GM21786 (cell line): ENCODE results near the gene KLHL1.

Source experiments
- ATAC-seq: cut with Tn5 transposase; IDR thresholded peaks from one replicate; pipeline ENCODE4 v1.9.1; 2021; ENCODE audit not compliant: unreplicated experiment

The KLHL1 gene

DNA sequence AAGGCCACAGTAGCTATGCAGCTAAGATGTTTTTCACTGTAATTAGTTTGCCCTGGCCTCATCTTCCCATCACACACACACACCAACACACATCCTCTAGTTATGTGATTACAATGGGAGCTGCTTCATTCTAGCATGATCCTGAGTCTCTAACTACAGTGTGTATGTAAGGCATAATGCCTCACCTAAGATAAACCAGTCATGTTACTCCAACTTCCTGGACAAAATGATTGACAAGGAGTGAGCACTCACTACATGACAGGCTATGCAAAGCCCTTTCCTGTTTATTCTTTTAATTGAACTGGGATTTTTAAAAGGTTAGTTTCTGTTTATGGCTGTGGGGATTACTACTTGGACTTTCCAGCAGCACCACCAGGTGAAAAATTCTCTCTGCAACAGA lies 401.4 kb downstream of the KLHL1 start:
- ATAC-seq: no peak

DNA sequence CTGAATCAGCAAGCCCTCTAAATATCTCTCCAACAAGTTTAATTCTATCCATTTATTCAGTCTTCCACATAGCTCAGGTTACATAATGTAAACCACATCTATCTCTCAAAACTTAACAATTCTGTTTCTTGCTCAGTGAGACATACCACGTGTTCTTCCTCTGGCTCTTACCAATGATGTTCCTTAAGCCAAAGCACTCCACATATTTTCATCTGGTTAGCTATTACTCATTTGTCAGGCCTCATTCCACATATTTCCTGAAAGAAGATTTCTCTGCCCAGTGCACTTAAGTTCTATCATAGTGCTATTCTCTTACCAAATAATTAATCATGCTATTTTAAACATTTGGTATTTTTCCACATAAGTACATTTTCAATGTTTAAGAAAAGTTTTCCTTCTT lies 403.9 kb downstream of the KLHL1 start:
- ATAC-seq: no peak

DNA sequence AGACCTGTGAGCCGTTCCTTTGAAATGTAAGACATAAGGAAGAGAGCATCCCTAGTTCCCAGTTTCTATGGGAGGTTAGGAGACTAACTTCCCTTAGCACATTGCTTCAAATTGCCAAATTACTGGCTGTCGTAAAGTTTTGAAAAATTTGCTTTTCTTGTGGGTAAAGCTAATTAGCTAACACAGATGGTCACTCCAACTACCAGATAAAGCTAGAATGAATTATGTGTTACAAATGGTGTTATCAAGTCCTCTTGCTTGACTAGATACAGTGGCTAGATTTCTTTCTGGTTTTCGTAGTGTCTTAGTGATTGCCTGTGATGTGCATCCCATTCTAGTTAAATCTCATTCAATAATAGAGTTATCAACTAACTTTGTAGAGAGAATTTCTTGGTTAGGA lies 417.3 kb downstream of the KLHL1 start:
- ATAC-seq: no peak

DNA sequence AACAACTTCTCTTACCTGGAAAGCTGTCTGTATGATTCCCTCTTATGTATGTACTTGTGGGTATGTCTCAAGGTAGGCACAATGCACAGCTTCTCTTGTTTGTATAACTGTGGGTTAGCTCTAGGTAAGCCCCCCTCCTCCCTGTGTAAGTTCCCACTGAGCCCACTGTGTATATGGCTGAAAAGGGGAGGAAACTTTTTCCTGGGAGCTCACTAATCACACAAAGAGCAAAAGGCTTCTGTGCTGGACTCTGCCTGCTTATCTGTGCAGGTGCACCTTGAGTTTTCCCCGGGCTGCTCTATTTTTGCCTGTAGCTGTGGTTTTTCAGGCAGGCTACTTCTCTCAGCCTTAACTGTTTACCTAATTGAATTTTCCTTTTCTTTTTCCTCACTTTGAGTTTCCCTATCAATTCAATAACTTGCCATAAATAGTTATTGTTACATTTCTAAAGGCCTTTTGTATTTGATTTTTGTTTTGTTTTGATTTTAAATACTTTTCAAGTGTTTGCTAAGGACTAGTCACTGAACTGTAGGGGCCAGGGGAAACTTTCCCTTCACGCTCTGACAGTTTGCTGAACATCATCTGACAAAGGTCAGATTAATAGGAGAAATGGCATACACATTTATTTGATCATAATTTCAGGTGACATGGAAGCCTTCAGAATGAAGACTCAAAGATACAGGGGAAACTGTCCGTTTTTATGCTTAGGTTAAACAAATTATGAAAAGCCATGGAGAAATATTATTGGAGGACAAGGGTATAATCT lies 424.1 kb downstream of the KLHL1 start:
- peak; percentile 69 for ATAC-seq

DNA sequence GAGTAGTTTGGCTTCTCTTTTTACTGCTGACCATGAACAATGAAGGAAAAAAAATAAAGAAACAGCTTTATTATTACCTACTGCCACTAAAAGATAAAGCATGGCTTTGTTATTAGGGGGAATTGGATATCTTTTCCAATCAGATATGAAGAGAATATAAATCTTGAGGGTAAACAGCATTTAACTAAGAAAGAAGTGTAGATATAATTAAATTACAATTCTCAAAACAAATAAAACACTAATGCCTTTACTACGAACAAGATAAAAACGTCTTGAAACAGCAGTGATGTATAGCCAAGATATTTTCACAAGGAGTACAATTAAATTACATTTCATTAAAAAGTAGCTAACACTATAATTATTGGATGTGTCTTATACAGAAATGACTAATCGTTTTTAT lies 426.5 kb downstream of the KLHL1 start:
- no peak for ATAC-seq

DNA sequence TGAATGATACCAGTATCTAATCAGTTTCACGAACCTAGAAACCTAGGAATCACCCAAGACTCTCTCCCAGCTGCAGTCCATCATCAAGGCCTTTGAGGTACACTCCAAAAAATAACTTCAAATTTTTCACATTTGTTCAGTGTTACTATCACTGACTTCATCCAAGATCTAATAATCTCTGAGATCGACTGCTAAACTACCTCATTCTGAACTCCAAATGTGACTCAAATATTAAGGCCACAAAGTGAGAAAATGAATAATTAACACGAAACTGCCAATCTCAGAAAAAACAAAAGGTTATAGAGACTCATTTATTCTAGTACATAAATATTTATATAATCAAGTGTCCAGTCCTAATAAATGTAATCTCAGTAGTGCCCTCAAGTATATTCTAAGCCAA lies 430.9 kb downstream of the KLHL1 start:
- no peak for ATAC-seq

DNA sequence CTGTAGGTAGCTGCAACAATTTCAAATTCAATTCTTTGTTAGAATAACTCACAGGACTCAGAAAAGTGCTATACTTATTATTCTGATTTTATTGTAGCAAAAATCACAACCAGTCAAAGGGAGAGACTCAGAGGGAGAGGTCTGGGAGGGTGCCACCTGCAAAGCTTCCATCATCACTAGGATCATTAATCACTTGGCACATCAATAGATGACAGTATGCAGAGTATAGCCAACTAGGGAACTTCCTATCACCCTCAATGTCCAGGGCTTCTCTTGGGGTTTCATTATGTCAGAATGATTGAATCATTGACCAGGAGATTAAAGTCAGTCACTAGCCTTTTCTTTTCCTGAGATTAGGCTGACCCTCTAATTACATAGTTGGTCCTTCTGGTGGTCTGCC lies 432.0 kb downstream of the KLHL1 start:
- no peak for ATAC-seq

DNA sequence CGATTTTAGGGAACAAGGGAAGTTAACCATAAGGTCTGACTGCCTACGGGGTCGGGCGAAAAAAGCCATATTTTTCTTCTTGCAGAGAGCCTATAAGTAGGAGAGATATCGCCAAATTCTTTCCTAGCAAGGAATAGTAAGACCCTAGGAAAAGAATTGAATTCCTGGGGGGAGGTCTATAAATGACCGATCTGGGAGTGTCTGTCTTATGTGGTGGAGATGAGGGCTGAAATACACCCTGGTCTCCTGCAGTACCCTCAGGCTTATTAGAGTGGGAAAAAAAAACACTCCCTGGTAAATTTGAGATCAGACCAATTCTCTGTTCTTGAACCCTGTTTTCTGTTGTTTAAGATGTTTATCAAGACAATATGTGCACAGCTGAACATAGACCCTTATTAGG lies 448.1 kb downstream of the KLHL1 start:
- ATAC-seq: no peak

DNA sequence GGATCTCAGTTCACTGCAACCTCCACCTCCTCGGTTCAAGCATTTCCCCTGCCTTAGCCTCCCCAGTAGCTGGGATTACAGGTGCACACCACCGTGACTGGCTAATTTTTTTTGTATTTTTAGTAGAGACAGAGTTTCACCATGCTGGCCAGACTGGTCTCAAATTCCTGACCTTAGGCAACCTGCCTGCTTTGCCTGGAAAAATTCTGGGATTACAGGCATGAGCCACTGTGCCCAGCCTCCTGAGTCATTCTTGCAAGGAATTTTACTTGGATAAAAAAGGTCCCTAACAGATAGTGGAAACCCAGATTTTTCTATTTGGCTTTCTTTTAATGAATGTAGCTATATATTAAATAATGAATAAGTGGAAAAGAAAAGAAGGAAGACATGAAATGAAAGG lies 450.6 kb downstream of the KLHL1 start:
- ATAC-seq: no peak

DNA sequence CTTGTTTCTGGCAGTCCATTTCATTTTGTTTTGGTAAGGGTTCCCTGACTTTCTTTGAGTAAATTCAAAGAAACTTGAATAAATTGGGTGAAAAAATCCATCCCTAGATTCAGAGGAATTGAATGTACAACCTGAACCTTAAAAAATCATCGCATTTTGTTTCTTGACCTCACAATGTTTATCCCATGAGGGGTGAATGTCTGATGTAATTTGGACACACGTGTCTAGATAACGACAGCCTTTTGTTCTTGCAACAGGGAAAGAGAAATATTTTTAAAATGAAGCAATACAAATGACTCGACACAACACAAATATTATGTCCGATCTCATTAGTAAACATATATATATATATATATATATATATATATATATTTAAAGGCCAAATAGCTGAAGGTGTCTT lies 453.9 kb downstream of the KLHL1 start:
- ATAC-seq: no peak
